HS-5 (cell line): ENCODE results near the gene DEFB129.
A peak's percentile ranks its signal among the peaks of the same experiment; 100 is the strongest.
"Not testable (repeated sequence)": the region's sequence is repeated elsewhere in the genome, so short reads cannot be mapped to it uniquely, and the experiment has no call there.

Experiments
- DNase-seq: peaks from one replicate; pipeline ENCODE4 v3.0.0-alpha.2; 2012; ENCODE audit warnings: low read depth

DEFB129 gene, protein sequence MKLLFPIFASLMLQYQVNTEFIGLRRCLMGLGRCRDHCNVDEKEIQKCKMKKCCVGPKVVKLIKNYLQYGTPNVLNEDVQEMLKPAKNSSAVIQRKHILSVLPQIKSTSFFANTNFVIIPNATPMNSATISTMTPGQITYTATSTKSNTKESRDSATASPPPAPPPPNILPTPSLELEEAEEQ

DNA sequence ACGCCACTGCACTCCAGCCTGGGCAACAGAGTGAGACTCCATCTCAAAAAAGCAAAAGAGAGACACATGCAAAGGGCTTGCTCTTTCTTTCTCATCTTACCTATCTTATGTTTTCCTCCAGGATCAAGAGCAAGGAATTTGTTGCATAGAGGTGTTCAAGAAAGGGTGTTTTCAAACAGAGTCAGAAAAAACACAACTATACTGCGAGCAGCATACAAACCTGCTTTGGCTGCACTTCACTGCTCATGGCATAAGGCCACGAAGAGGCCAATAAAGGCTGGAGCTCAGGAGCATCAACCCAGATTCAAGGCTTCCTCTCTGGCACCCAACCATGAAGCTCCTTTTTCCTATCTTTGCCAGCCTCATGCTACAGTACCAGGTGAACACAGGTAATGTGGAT is at the start of gene DEFB129:
DEFB129 (plus strand) TSS at position 301 of the 400 bp plus-strand sequence; CDS start at position 332, 31 bp downstream.
- no peak for DNase-seq

DNA sequence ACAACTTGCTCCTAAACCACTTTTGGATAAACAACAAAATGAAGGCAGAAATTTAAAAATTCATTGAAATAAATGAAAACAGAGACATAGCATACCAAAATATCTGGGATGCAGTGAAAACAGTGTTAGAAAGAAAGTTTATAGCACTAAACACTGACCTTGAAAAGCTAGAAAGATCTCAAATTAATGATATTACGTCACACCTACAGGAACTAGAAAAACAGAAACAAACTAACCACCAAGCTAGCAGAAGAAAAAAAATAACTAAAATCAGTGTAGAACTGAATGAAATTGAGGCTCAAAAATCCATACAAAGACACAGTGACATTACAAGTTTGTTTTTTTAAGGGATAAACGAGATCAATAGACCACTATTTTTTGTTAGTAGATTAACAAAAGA is 42.8 kb upstream of the DEFB129 start:
- DNase-seq, result no peak

DNA sequence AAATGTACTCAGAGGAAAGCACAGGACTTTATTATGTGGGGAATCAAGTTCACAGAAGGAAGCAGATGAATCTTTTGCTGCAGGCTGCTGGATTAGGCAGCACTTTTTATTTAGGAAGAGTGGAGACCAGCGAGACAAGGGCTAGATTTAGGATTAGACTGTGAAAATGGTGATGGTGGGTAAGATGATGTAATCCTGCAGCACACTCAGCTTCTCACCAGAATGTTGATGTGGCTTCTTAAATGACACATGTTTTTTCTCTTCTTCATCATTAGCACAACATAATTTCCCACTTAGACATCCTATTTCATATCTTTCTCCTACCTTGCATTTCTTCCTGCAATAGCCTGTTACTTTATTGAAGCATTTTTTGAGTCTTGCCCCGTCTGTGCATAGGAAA is 39.3 kb upstream of the DEFB129 start:
- no peak for DNase-seq

DNA sequence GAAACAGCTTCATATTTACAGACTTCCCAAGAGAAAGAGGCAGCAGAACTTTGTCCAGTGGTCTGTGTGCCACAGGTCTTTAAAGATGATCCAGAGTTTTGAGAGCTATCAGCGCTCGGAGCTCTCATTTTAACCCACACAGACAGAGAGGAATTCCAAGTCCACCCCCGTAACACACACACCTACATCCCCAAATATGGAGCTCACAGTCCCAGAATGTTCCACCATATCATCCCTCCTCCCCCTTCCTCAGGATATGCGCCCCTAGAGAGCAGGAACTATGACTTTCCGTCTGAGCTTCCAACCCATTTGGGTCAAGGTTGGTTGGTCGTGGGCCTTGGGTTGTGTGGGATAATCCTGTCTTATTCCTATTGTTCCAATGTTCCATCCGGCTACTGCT is 37.4 kb upstream of the DEFB129 start, which contains the start of gene DEFB128:
DEFB128 (minus strand) TSS at position 101 of the 400 bp plus-strand sequence; CDS start at position 13, 88 bp downstream.
- no peak for DNase-seq

DNA sequence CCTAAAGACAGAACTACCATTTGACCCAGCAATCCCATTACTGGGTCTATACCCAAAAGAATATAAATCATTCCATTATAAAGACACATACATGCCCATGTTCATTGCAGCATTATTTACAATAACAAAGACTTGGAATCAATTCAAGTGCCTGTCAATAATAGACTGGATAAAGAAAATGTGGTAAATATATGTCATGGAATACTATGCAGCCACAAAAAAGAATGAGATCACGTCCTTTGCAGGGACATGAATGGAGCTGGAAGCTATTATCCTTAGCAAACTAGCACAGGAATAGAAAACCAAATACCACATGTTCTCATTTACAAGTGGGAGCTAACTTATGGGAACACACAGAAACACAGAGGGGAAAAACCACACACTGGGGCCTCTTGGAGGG is 28.8 kb upstream of the DEFB129 start:
- DNase-seq, result no peak

DNA sequence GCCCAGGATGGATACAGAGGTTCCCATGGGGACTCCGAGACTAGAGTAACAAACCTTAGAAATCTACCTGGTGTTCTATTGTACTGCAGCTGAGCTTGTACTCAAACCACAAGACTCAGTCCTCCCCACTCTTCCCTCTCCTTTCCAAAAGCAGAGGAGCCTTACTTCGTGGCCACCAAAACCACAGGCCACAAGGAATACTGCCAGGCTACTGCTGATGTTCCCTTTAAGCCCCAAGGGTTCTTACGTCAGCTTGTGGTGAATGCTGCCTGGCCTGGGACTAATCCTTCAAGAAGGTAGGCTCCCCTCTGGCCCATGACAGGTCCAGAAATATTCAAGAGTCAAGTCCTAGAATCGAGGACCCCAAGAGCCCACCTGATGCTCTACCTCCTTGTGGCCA is 27.1 kb upstream of the DEFB129 start:
- DNase-seq, result no peak

DNA sequence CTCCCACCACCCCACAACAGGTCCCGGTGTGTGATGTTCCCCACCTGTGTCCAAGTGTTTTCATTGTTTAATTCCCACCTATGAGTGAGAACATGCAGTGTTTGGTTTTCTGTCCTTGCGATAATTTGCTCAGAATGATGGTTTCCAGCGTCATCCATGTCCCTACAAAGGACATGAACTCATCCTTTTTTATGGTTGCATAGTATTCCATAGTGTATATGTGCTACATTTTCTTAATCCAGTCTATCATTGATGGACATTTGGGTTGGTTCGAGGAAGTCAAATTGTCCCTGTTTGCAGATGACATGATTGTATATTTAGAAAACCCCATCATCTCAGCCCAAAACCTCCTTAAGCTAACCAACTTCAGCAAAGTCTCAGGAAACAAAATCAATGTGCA is 23.4 kb upstream of the DEFB129 start:
- not testable (repeated sequence) for DNase-seq

DNA sequence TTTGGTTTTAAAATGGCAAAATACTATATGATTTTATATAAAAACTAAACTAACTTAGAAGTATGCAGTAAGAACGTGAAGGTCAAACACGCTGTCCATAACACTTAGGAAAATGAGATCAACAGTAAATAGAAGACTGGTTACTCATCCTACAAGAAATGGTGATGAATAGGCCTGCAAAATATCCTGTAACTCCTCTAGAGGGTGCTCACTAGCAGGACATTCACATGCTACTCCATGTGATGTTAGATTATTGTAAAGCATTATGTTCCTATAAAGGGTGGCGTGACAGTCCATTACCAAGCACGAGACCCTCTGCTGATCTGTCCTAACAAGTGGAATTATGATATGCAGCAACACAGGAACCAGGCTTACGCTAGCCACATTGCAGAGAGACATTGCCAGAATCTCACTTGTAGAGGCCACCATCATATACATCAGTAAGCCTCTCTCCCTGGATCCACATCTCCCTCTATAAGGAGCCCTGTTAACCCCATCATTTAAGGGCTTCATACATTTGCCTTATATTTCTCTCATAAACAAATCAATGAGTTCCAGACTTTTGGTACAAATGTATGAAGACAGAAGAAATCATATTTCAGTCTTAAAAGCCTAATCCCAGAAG is 18.0 kb upstream of the DEFB129 start:
- peak; percentile 13 for DNase-seq

DNA sequence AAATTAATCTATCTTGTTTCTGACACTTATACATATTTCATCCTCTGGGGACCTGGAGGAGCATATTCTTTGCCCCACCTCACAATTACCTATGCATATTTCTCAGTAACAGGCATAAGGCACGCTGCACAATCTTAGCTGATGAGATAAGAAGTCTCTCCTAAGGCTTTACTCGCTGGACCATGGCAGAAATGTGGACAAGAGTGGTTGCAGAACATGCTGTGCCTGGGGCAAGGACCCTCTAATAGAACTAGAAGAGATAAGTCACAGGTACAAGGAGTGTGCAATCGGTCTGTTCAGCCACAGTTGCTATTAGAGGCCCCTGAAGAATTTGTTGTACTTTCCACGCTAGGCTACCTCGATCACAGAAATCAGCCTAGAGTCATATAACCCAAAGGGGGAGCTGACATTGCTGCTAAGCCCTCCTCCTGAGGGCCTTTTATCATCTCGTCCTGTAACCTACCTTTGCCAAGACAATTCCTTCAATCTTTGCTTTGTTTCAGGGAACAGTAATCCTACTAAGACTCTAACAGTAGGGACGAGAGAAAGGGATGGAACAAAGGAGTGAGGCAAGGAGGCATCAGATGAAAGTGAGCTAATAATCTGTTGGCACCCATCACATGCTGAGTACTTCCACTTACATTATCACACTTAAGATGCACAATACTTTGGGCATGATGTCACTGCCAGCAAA is 16.1 kb upstream of the DEFB129 start:
- no peak for DNase-seq

DNA sequence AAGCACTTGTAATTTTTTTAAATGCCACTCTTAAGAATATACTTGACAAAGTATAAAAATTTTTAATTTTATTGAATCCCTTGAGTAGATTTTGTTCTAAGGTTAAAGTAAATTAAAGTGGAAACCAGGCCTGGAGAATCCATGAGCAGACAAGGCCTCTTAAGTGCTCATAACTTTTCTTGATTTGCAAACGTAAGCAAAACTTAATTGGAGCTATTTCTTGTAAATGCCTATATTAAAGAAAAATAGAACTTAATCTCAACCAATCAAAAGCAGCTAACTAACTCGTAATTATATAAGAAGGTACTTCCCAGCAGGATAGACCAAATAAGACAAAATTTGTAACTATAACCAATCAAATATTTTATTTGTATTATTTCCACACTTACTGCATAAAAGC is 12.7 kb upstream of the DEFB129 start:
- no peak for DNase-seq

DNA sequence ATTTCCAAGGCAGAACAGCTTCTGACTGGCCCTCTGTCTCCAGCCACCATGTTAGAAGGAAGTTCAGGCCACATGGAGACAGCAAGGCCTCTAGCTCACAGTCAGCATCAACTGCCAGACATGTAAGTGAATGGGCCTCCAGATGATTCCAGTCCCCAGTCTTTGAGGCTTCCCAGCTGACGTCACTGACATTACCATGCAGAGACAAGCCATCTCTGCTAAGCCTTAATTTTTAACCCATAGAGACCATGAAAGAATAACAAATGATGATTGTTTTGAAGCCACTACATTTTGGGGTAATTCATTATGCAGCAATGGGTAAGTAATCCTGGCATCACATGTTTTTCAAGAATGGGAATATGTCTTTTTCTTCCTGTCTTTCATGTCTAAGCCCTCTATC is 11.3 kb upstream of the DEFB129 start:
- DNase-seq, result no peak

DNA sequence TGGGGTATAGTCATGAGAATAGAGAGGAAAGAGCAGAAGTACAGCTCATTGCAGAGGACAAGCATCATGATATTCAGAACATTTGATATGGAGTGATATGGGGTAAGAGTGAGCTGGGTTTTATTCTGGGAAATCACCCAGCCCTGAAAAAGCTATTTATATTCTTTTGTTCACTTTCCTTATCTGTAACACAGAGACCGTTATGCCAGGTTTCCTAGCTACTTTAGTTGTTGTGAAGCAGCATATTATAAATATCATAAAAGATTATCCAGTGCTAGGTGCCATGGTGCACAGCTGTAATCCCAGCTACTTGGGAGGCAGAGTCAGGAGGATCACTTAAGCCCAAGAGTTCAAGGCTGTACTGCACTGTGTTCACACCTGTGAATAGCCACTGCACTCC is 9.8 kb upstream of the DEFB129 start:
- DNase-seq, result no peak

DNA sequence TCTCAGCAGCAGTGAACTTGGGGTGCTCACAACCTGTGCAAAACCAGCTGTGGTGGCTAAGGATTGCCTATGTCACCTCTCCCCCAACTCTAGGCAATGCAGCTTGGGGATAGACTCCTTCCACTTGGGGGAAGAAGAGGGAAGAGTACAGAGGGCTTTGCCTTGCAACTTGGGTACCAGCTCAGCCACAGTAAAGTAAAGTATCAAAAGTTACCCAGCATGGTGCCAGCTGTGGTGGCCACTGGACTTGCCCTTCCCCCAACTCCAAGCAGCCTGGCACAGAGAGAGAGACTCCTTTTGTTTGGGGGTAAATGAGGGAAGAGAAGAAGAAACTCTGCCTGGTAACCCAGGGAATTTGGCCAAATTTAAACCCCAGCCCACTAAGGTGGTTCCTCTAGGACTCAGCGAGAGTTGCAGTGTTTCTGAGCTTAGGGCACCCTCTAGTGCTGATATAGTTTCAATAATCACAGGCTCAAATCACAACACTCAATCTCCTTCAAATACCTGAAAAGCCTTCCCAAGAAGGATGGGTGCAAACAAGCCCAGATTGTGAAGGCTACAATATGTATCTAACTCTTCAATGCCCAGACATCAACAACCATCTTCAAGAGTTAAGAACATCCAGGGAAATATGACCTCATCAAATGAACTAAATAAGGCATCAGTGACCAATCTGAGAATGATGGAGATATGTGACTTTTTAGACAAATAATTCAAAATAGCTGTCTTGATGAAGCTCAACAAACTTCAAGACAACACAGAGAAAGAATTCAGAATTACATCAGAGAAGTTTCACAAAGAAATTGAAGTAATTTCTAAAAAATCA is 7.6 kb upstream of the DEFB129 start:
- DNase-seq, result no peak

DNA sequence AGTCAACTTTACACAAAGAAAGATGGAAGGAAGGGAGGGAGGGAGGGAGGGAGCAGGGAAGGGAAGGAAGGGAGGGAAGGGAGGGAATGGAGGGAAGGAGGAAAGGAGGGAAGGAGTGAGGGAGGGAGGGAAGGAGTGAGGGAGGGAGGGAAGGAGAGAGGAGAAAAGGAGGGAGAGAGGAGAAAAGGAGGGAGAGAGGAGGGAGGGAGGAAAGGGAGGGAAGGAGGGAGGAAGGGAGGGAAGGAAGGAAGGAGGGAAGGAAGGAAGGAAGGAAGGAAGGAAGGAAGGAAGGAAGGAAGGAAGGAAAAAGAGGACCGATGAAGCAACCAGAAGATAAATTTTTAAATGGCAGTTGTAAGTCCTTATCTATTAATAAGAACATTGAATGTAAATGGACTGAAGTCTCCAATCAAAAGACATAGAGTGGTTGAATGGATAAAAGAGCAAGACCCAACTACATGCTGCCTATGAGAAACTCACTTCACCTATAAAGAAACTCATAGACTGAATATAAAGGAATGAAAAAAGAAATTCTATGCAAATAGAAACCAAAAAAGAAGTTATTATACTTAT is 5.7 kb upstream of the DEFB129 start:
- DNase-seq, result no peak

DNA sequence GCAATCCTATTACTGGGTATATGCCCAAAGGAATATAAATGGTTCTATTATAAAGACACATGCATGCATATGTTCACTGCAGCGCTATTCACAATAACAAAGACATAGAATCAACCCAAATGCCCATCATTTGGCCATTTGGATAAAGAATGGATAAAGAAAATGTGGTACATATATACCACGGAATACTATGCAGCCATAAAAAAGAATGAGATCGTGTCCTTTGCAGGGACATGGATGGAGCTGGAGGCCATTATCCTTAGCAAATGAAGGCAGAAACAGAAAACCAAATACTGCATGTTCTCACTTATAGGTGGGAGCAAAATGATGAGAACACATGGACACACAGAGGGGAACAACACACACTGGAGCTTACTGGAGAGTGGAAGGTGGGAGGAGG is 1.2 kb upstream of the DEFB129 start:
- not testable (repeated sequence) for DNase-seq

DNA sequence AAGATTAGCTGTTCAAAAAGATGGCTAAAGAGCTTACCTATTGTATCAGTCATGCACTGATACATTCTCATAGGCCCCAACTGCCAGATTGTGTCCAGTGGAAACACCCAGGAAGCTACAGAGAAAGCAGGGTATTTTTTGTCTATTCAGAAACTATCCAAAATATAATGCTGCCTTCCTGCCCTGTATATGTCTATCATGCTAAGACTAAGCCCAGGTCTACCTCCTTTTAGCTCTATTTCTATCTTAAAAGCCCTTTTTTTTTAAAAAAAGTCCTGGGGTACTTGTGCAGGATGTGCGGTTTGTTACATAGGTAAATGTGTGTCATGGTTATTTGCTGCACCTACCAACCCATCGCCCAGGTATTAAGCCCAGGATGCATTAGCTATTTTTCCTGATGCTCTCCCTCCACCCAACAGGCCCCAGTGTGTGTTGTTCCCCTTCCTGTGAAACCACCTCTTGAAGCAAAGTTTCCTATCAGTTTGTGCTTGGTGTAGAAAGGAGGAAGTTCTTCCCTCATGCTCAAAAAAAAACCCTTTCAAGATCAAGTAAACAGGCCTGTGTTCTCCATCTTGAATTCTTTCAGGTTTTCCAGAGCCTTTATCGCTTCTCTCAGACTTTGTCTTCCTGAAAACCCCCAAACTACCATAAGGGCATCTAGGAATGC is 514 bp downstream of the DEFB129 start:
- no peak for DNase-seq

DNA sequence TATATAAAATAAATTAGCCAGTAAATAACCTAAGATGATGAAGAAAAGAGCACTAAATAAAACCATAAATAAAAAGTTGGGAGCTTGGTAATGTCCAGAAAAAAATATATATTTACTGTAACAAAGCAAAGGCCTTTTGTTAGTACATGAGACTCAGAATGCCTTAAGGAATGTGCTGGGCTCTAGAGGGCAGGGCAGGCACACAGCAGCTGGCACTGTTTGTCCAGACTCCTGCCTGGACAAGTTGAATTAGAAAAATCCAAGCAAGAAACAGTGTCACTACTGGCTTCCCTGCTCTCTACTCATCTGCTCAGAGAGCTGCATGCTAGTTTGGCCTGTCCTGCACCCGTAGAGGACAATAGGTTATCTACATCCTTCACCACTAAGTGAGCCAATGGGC is 8.8 kb downstream of the DEFB129 start:
- no peak for DNase-seq

DNA sequence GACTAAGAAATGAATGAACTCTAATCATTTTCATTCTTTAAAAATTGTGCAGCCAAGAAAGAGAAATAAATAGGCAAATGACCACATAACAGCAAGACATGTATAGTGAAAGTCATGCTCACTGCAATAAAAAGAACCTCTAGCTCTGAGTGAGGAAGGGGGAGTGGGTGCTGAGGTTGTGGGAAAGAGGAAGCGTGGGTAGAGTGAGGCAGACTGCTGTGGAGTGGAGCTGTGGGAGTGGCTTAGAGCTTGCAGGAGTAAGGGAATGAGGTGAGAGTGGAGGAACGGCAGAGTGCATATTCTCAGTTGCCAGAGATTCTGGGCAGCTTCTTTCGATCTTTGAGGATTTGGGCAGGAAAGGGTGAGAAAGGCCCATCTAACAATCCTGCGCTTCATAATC is 10.4 kb downstream of the DEFB129 start:
- no peak for DNase-seq

DNA sequence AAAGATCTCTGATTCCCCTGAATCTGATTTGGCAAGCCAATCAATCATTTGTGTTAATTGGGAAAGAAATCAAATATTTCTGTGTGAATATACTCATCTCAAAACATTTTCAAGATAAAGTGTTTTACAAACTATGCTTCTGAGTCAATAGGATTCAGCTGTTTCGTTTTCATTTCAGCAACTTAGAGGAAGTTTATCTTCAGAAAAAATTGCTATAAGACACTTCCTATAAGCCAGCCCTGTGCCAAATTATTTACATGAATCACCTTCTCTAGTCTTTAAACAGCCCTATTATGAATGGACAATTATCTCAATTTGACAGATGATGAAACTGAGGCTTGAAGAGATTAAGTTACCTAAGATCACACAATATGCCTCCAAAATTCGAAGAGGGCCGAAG is 10.9 kb downstream of the DEFB129 start:
- DNase-seq, result no peak

DNA sequence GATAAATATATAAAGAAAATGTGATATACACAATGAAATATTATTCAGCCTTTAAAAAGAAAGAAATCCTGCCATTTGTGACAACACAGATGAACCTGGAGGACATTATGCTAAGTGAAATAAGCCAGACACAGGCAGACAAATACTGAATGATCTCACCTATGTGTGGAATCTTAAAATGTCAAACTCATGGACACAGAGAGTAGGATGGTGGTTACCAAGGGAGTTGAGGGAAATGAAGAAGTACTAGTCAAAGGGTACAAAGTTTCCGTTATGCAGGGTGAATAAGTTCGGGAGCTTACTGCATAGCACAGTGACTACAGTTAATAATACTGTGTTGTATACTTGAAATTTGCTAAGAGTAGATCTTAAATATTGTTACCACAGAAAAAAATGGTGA is 15.8 kb downstream of the DEFB129 start:
- DNase-seq, result no peak

DNA sequence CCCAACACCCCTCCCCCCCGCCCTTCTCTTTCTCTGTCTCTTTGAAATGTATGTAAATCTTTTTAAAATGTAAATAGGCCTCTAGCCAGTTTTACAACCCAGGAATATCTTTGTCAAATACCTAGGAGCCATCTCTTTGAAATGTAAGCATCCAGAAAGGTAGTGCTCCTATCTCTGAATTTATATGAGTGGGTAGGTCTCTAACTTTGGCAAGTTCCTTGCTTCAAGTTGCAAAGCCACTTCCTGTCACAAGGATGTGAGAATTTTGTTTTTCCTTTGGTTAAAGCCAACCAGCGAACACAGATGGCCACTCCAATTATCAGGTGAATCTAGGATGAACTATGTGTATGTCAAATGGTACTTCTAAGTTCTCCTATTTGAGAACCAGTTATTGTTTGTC is 24.3 kb downstream of the DEFB129 start:
- DNase-seq, result no peak

DNA sequence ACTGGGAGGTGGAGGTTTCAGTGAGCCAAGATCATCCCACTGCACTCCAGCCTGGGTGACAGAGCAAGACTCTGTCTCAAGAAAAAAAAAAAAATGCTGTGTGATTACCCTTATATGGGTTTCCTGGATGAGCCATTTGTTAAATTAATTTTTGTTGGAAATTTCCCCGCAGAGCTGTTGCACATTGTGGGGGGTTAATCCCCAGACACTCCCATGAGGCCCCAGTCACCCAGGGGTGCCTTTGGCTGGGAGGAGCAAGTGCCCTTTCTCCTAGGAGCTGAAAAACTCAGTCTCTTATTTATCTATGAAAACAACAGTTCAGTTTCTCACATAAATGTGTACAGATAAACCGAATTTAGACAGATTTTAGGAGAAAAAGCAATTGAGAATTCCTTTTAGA is 25.7 kb downstream of the DEFB129 start:
- no peak for DNase-seq
